Measurements from ENCODE around the gene ARHGAP26.

GRCh38 chr5:143085319-143085917, 315.2 kb downstream of the ARHGAP26 start:
- TF ChIP-seq CTCF (IDR thresholded peaks at IDR 0.05; ENCODE audit: low read depth, low read length, poor library complexity, severe bottlenecking), result no peak
- TF ChIP-seq EZH2phosphoT487 (IDR thresholded peaks at IDR 0.05; ENCODE audit: borderline replicate concordance, low read length), result no peak

Data from DOHH2 (cell line).